ENCODE data around the gene PLS3.

Gene PLS3

DNA sequence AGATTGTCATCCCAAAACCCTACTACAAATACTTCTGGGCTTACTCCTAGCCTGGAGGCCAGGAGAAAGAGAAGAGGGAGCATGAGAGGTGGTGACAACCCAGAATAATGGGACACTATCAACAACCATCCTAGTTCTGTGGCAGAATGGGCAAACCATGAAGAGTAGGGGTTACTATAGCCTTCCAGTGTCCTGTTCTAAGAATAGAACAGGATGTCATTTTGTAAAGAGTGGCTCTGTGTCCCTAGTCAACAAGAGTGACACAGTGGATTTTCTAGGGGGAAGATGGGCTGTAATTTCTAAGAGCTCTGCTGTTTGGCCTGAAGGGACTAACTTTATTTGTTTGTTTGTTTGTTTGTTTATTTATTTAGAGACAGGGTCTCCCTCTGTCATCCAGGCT, 136.0 kb downstream of the PLS3 start:
- DNase-seq: no peak

GRCh38 chrX:115697806-115698205, 136.8 kb downstream of the PLS3 start:
- no peak for DNase-seq

All from activated CD4-positive, alpha-beta T cell treated with anti-CD3 and anti-CD28 coated beads for 4 hours (primary cell).